ENCODE measurements around the gene ZMYND15.

ZMYND15 gene

DNA sequence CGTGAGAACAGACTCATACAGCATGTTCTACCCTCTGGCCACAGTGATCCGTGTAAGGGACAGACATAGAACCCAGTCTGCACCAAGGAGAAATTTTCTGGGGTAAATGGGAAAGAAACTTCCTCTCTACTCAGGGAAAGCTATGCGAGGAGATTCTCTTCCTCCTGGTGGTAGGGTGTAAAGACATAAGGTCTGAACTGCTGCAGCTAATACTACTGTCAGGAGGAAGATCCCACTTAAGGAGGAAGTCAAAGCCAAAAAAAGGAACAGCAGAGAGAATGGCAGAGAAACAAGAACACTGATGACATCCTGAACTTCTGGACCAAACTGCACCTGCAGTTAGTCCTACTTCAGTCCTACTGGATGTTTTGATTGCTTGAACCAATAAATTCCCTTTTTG is 25.0 kb downstream of the ZMYND15 start:
- Histone ChIP-seq H3K9me3 (ENCODE audit: severe bottlenecking) (no peaks in the 10 kb centered on the region), H3K36me3 (no peaks in the 10 kb centered on the region), H3K4me3 (ENCODE audit: low read depth, low read length) (no peak overlapping the region), H3K27me3 (ENCODE audit: insufficient read depth, low read depth, severe bottlenecking) (no peaks in the 10 kb centered on the region), H3K27ac (no peak overlapping the region)
- no peak for TF ChIP-seq CTCF (IDR thresholded peaks at IDR 0.05; ENCODE audit: low read depth, low read length)
- no peak for DNase-seq

DNA sequence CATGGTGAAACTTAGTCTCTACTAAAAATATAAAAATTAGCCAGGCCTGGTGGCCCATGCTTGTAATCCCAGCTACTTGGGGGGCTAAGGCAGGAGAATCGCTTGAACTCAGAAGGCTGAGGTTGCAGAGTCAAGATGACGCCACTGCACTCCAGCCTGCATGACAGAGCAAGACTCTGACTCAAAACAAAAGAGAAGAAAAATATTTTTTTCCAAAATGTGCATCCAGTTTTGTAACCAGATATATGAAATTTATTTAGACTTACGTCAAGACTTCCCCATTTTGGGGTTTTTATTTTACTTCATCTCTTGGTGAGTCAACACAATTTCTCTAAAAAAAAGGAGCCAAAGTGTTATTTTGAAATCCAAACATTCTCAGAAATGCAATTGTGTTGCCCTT is 26.6 kb downstream of the ZMYND15 start:
- Histone ChIP-seq H3K9me3 (ENCODE audit: severe bottlenecking) (no peaks in the 10 kb centered on the region), H3K27ac (no peak overlapping the region), H3K4me3 (ENCODE audit: low read depth, low read length) (no peak overlapping the region), H3K27me3 (ENCODE audit: insufficient read depth, low read depth, severe bottlenecking) (no peaks in the 10 kb centered on the region), H3K36me3 (no peaks in the 10 kb centered on the region)
- no peak for DNase-seq
- no peak for TF ChIP-seq CTCF (IDR thresholded peaks at IDR 0.05; ENCODE audit: low read depth, low read length)

DNA sequence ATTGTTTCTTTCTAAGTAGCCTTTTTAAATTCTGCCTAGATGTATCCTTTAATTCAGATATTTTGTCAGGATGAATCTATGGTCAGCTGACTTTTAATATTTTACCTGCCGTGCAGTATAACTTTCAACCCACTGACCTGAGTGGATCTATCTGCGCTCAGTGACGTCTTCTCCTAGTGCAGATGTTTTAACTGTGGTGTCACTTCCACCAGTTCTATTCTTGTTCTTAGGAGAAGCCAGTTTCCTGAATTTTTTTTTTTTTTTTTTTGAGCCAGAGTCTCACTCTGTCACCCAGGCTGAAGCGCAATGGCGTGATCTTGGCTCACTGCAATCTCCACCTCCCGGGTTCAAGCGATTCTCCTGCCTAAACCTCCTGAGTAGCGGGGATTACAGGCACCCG is 27.1 kb downstream of the ZMYND15 start:
- DNase-seq = no peak

GRCh38 chr17:4768298-4768697 is 28.7 kb downstream of the ZMYND15 start:
- DNase-seq = no peak
- H3K27ac ChIP-seq = no peak overlapping the region

More for the DNA sequence above, 27.1 kb downstream of the ZMYND15 start:
- no peak for TF ChIP-seq CTCF (IDR thresholded peaks at IDR 0.05; ENCODE audit: low read depth, low read length)
- Histone ChIP-seq H3K27me3 (ENCODE audit: insufficient read depth, low read depth, severe bottlenecking) (no peaks in the 10 kb centered on the region), H3K9me3 (ENCODE audit: severe bottlenecking) (no peaks in the 10 kb centered on the region), H3K27ac (no peak overlapping the region), H3K36me3 (no peaks in the 10 kb centered on the region), H3K4me3 (ENCODE audit: low read depth, low read length) (no peak overlapping the region)

GRCh38 chr17:4769628-4770027 is 30.0 kb downstream of the ZMYND15 start:
- no peak overlapping the region for H3K4me3 ChIP-seq (ENCODE audit: low read depth, low read length)
- H3K27ac ChIP-seq = no peak overlapping the region
- DNase-seq = no peak
- no peaks in the 10 kb centered on the region for H3K27me3 ChIP-seq (ENCODE audit: insufficient read depth, low read depth, severe bottlenecking)
- no peaks in the 10 kb centered on the region for H3K36me3 ChIP-seq
- H3K9me3 ChIP-seq (ENCODE audit: severe bottlenecking) = no peaks in the 10 kb centered on the region
- no peak for TF ChIP-seq CTCF (IDR thresholded peaks at IDR 0.05; ENCODE audit: low read depth, low read length)

More at GRCh38 chr17:4768298-4768697, 28.7 kb downstream of the ZMYND15 start:
- H3K9me3 ChIP-seq (ENCODE audit: severe bottlenecking) = no peaks in the 10 kb centered on the region
- H3K27me3 ChIP-seq (ENCODE audit: insufficient read depth, low read depth, severe bottlenecking) = no peaks in the 10 kb centered on the region
- no peak for TF ChIP-seq CTCF (IDR thresholded peaks at IDR 0.05; ENCODE audit: low read depth, low read length)
- no peak overlapping the region for H3K4me3 ChIP-seq (ENCODE audit: low read depth, low read length)
- no peaks in the 10 kb centered on the region for H3K36me3 ChIP-seq

DNA sequence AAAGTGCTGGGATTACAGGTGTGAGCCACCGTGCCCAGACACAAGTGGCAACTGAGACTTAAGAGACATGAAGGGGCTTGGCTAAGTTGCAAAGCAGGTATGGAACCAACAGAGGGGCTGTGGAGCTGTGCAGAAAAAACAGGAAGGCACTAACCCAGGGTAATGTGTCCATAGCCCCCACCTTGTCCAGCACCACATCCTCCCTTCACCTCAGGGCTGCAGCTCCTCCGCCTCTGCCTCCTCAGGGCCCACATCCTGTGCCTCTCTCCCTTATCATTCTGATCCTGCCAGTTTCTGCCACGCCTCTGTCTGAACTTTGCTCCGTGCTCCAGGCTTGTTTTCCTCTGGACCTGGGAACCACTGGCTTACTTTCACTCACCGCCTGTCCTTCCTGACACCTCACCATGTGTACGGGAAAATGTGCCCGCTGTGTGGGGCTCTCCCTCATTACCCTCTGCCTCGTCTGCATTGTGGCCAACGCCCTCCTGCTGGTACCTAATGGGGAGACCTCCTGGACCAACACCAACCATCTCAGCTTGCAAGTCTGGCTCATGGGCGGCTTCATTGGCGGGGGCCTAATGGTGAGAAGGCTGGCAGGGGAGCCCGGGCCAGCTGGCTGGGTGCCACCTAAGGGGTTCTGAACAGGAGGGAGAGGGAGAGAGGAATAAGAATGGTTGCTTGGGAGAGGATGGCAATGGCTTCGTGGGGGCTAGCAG is 32.0 kb downstream of the ZMYND15 start, which contains the start of gene TM4SF5:
TSS of gene TM4SF5 (plus strand) at position 368 of the 716 bp plus-strand sequence. CDS start at position 405, 37 bp downstream.
- TF ChIP-seq CTCF (IDR thresholded peaks at IDR 0.05; ENCODE audit: low read depth, low read length) = no peak
- H3K9me3 ChIP-seq (ENCODE audit: severe bottlenecking) = no peaks in the 10 kb centered on the region
- H3K27ac ChIP-seq = no peak within 1 kb of the TSS
- no peak within 1 kb of the TSS for H3K4me3 ChIP-seq (ENCODE audit: low read depth, low read length)
- H3K36me3 ChIP-seq = no peaks in the 10 kb centered on the region
- no peak for DNase-seq
- H3K27me3 ChIP-seq (ENCODE audit: insufficient read depth, low read depth, severe bottlenecking) = no peaks in the 10 kb centered on the region

Data from WERI-Rb-1 (cell line).